Pancreas (tissue), 10 donors: ENCODE measurements around the gene AAMP. TPM values are rescaled to one million over a fixed set of nuclear protein-coding genes. Genes with fewer than 3 reads are reported as not detected.
"Not testable (repeated sequence)": the region's sequence is repeated elsewhere in the genome, so short reads cannot be mapped to it uniquely, and the experiment has no call there.

ENCODE experiments used
- ATAC-seq, 4 donors: fragments of 200-7000 bp; cut with Tn5 transposase; one replicate each; pipeline versions ENCODE4 v1.8.0 to v1.9.1; 2020; ENCODE audit warnings: mild to moderate bottlenecking in 4 of 4, moderate library complexity in 4 of 4
- DNase-seq, 6 donors: peaks; one replicate each; pipeline ENCODE4 v3.0.0-alpha.2; 2020
- FAIRE-seq: peaks from 2 replicates; lab custom pipeline; 2012; peaks lifted over from hg19 to GRCh38; lab: Jason Lieb, UNC
- H3K27ac ChIP-seq, 4 donors: fragments of 200-600 bp; sonication (generic); 1 replicate in 3 of 4; 2 replicates in 1 of 4; pipeline versions ENCODE4 v1.5.0 to v1.8.0; 2020
- H3K27me3 ChIP-seq, 4 donors: fragments of 200-600 bp; one replicate each; pipeline ENCODE4 v1.8.0; 2021
- H3K36me3 ChIP-seq, 3 donors: fragments of 200-600 bp; sonication (generic) in 1 of 3; one replicate each; pipeline versions ENCODE4 v1.5.0 to v1.8.0; 2020 to 2021
- H3K4me1 ChIP-seq, 3 donors: fragments of 200-600 bp; one replicate each; pipeline ENCODE4 v1.8.0; 2021
- H3K4me3 ChIP-seq, 4 donors: fragments of 200-600 bp; sonication (generic) in 2 of 4; one replicate each; pipeline versions ENCODE4 v1.5.0 to v1.8.0; 2020 to 2021
- H3K9me3 ChIP-seq, 4 donors: fragments of 200-600 bp; one replicate each; pipeline ENCODE4 v1.8.0; 2021
- CTCF ChIP-seq, 4 donors: fragments of 200-600 bp; sonication (generic) in 3 of 4; IDR thresholded peaks; one replicate each; pipeline versions ENCODE4 v1.5.0 to v1.8.0; 2021; ENCODE audit warnings: antibody characterized with exemption in 4 of 4
- WGBS, 2 donors: extraction: QIAGEN DNeasy Blood & Tissue Kit; methylation state at CpG; one replicate each; pipeline ENCODE4 v1.1.7; 2013; 5-methylcytosine and 5-hydroxymethylcytosine counted together
- intact Hi-C, 3 donors: fragments of 100-400 bp; cut with DNase I; formaldehyde crosslinking; loops; one replicate each; pipeline versions ENCODE4 v1.11.1 to v1.14.2; 2022
- polyA plus RNA-seq, 2 donors: library from polyadenylated mRNA; stranded (reverse); fragments of 200-250 nt; gene quantifications; one replicate each; pipeline ENCODE4 v1.2.3, GENCODE V29; 2013
- total RNA-seq, 6 donors: library from RNA; stranded (reverse); fragmentation: NEBNext Ultra II Directional in 4 of 6; extraction: Animal tissue kit (Norgen Biotek cat#: 25700) in 4 of 6; gene quantifications; one replicate each; pipeline versions ENCODE4 v1.2.1 to v1.2.4, GENCODE V29; 2021 to 2023
- donor health status: healthy with polysubstance abuse.
- donor health status: DM: no; HTN: no; CAD: no; lungs with moderate emphysema.
- donor health status: DM: no; HTN: no; CAD: no.
- donor health status: control.
- donor health status: control.
- donor health status: Bipolar disorder and iron deficiency.
- donor health status: DM: yes; HTN: yes; CAD: no.
- donor health status: DM: no; HTN: no; CAD: no.
- donor health status: DM: no; HTN: no; CAD: no.
- donor health status: DM: yes; HTN: yes; CAD: no.

Gene AAMP
- total RNA-seq (10 to 100 TPM; 34.0 to 51.8 (median 39.8) TPM), polyA plus RNA-seq (10 to 100 TPM; 46.8 to 85.5 TPM)

GRCh38 chr2:218269900-218270720 lies at the start of gene AAMP, which contains the start of gene PNKD:
AAMP (minus strand) TSS chr2:218270137; CDS start chr2:218270086, 51 bp downstream.
PNKD (plus strand) TSS chr2:218270519; CDS start chr2:218270536, 17 bp downstream.
- Histone ChIP-seq H3K27ac (peak within 1 kb of the TSS; percentile 6 to 71 (median 66)), H3K27me3 (no peaks in the 10 kb centered on the region), H3K4me3 (peak within 1 kb of the TSS; percentile 72 to 91 (median 78)), H3K36me3 (peaks cover 0 to 28% (median 24%) of the 10 kb centered on the region in 3 donors), H3K9me3 (no peaks in the 10 kb centered on the region), H3K4me1 (peaks cover 8 to 37% (median 24%) of the 10 kb centered on the region in 3 donors)
- TF ChIP-seq CTCF (IDR thresholded peaks at IDR 0.05): no peak
- ATAC-seq (peak; percentile 81 to 92 (median 87)), DNase-seq (peak; percentile 100), FAIRE-seq (peak; percentile 97)
- 0% methylated on average over 64 of the region's 64 CpGs for WGBS, 2 donors
- intact Hi-C loops: loop anchor here in 2 of 3 donors (5.0 to 10.0 kb wide), 2 partner anchors 122 to 125 kb away; partner anchors contain the start of gene CTDSP1 (in 1 of the 2)

- ATAC-seq (no peak), FAIRE-seq (no peak), DNase-seq (no peak)
- no peaks in the 10 kb centered on the region for H3K27me3 ChIP-seq
- no peak overlapping the region for H3K27ac ChIP-seq
- no peak overlapping the region for H3K4me3 ChIP-seq
- 81 to 86% methylated on average over 7 of the region's 7 CpGs for WGBS, 2 donors
- no peak for TF ChIP-seq CTCF (IDR thresholded peaks at IDR 0.05)
- H3K9me3 ChIP-seq: no peaks in the 10 kb centered on the region
- H3K4me1 ChIP-seq: peaks cover 0 to 6% (median 0%) of the 10 kb centered on the region in 3 donors
- intact Hi-C loops: no loop called here
- no peaks in the 10 kb centered on the region for H3K36me3 ChIP-seq
Measured at GRCh38 chr2:218318241-218318640, 48.3 kb upstream of the AAMP start.

GRCh38 chr2:218317835-218318234 lies 47.9 kb upstream of the AAMP start:
- DNase-seq (no peak), ATAC-seq (no peak), FAIRE-seq (no peak)
- no peak overlapping the region for H3K27ac ChIP-seq
- H3K27me3 ChIP-seq: no peaks in the 10 kb centered on the region
- no peaks in the 10 kb centered on the region for H3K9me3 ChIP-seq
- peaks cover 0 to 10% (median 0%) of the 10 kb centered on the region in 3 donors for H3K4me1 ChIP-seq
- intact Hi-C loops: no loop called here
- TF ChIP-seq CTCF (IDR thresholded peaks at IDR 0.05): no peak
- no peaks in the 10 kb centered on the region for H3K36me3 ChIP-seq
- WGBS, 2 donors: 86 to 94% methylated on average over 4 of the region's 4 CpGs
- H3K4me3 ChIP-seq: no peak overlapping the region

GRCh38 chr2:218317303-218317630 lies 47.3 kb upstream of the AAMP start:
- Histone ChIP-seq H3K4me1 (peaks cover 0 to 14% (median 0%) of the 10 kb centered on the region in 3 donors), H3K4me3 (no peak overlapping the region), H3K27me3 (no peaks in the 10 kb centered on the region), H3K36me3 (no peaks in the 10 kb centered on the region), H3K9me3 (no peaks in the 10 kb centered on the region), H3K27ac (no peak overlapping the region)
- no peak for TF ChIP-seq CTCF (IDR thresholded peaks at IDR 0.05)
- ATAC-seq: no peak
- 92 to 94% methylated on average over 1 of the region's 1 CpG for WGBS, 2 donors
- intact Hi-C loops: no loop called here
- FAIRE-seq: no peak
- DNase-seq: no peak

GRCh38 chr2:218315397-218315796 lies 45.5 kb upstream of the AAMP start:
- intact Hi-C loops: no loop called here
- TF ChIP-seq CTCF (IDR thresholded peaks at IDR 0.05): no peak
- Histone ChIP-seq H3K9me3 (no peaks in the 10 kb centered on the region), H3K27me3 (no peaks in the 10 kb centered on the region), H3K4me3 (no peak overlapping the region), H3K4me1 (peaks cover 0 to 21% (median 0%) of the 10 kb centered on the region in 3 donors), H3K36me3 (no peaks in the 10 kb centered on the region), H3K27ac (no peak overlapping the region)
- FAIRE-seq (no peak), DNase-seq (no peak), ATAC-seq (no peak)
- WGBS, 2 donors: 81% methylated on average over 8 of the region's 8 CpGs

- intact Hi-C loops, H3K9me3 ChIP-seq, H3K27me3 ChIP-seq, H3K36me3 ChIP-seq, FAIRE-seq, H3K4me3 ChIP-seq, DNase-seq, ATAC-seq, H3K27ac ChIP-seq: not testable (repeated sequence)
- H3K4me1 ChIP-seq: peaks cover 0 to 21% (median 0%) of the 10 kb centered on the region in 3 donors
- 80 to 83% methylated on average over 4 of the region's 4 CpGs for WGBS, 2 donors
Measured at GRCh38 chr2:218314764-218315163, 44.8 kb upstream of the AAMP start.
